NT2/D1 (cell line): ENCODE data around the gene PRDM7.
"Not testable (repeated sequence)": the region's sequence is repeated elsewhere in the genome, so short reads cannot be mapped to it uniquely, and the experiment has no call there.

Experiments
- SUZ12 ChIP-seq: IDR thresholded peaks from 2 replicates; pipeline ENCODE4 v1.6.1; 2011; ENCODE audit not compliant: insufficient read length, insufficient read depth; ENCODE audit errors: extremely low read depth
- ZNF274 ChIP-seq: IDR thresholded peaks from 2 replicates; pipeline ENCODE4 v1.6.1; 2011; ENCODE audit warnings: mild to moderate bottlenecking, low read depth, low read length

DNA sequence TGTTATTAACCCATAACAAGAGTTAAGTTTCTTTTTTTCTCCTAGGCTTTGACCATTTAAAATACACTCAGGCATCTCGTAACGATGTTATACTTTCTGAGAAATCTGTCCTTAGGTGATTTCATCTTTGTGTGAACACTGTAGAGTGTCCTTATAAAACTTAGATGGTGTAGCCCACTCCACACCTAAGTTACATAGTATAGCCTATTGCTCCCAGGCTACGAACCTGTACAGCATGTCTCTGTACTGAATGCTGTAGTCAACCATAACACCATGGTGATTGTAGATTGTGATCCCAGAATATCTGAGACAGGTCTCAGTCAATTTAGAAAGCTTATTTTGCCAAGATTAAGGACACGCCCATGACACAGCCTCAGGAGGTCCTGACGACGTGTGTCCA lies 30.5 kb upstream of the PRDM7 start:
- not testable (repeated sequence) for TF ChIP-seq SUZ12, ZNF274
